Measurements from ENCODE around the gene PRSS16.

The PRSS16 gene

GRCh38 chr6:27248783-27249182, 1.3 kb downstream of the PRSS16 start:
- DNase-seq (ENCODE audit: low spot score), result no peak
- TF ChIP-seq CTCF (IDR thresholded peaks at IDR 0.05; ENCODE audit: extremely low read depth, missing control alignments), result no peak

- DNase-seq (ENCODE audit: low spot score), result no peak
- no peak for TF ChIP-seq CTCF (IDR thresholded peaks at IDR 0.05; ENCODE audit: extremely low read depth, missing control alignments)
These were observed 3.0 kb downstream of the PRSS16 start for GRCh38 chr6:27250277-27251111.

- peak; percentile 87 for DNase-seq (ENCODE audit: low spot score)
- TF ChIP-seq CTCF (IDR thresholded peaks at IDR 0.05; ENCODE audit: extremely low read depth, missing control alignments), result no peak
These were observed 3.7 kb downstream of the PRSS16 start for GRCh38 chr6:27251112-27251605.

- peak; percentile 88 for DNase-seq (ENCODE audit: low spot score)
- TF ChIP-seq CTCF (IDR thresholded peaks at IDR 0.05; ENCODE audit: extremely low read depth, missing control alignments), result peak; percentile 59
These were observed 4.2 kb downstream of the PRSS16 start for GRCh38 chr6:27251606-27252251.

- no peak for DNase-seq (ENCODE audit: low spot score)
- TF ChIP-seq CTCF (IDR thresholded peaks at IDR 0.05; ENCODE audit: extremely low read depth, missing control alignments), result no peak
These were observed 7.1 kb downstream of the PRSS16 start for GRCh38 chr6:27254566-27254965.

- TF ChIP-seq CTCF (IDR thresholded peaks at IDR 0.05; ENCODE audit: extremely low read depth, missing control alignments), result no peak
- no peak for DNase-seq (ENCODE audit: low spot score)
These were observed 8.4 kb downstream of the PRSS16 start for GRCh38 chr6:27255866-27256265.

GRCh38 chr6:27260369-27260768, 12.9 kb downstream of the PRSS16 start:
- TF ChIP-seq CTCF (IDR thresholded peaks at IDR 0.05; ENCODE audit: extremely low read depth, missing control alignments), result no peak
- DNase-seq (ENCODE audit: low spot score), result no peak
